K562 (cell line): ENCODE results near the gene MYOG.

ENCODE experiments used
- BMI1 ChIP-seq: fragments of 150-350 bp; IDR thresholded peaks from 2 replicates; pipeline ENCODE4 v1.6.1; 2014; ENCODE audit warnings: low read length
- CTCF ChIP-seq, 3 experiments: IDR thresholded peaks in 2 of 3; conservative IDR thresholded peaks in 1 of 3; 2 replicates each; pipeline ENCODE4 v1.5.1; 2011 to 2012; ENCODE audit warnings: low read length in 3 of 3, mild to moderate bottlenecking in 3 of 3, control low read depth in 2 of 3, improper control_type of control experiment in 1 of 3, inconsistent platforms in 1 of 3, low read depth in 1 of 3, mixed read lengths in 1 of 3, moderate library complexity in 1 of 3; ENCODE audit not compliant: insufficient read depth in 2 of 3
- JUNB ChIP-seq: fragments of 450-650 bp; formaldehyde crosslinking; conservative IDR thresholded peaks from 2 replicates; pipeline ENCODE4 v1.4.0; 2020; ENCODE audit warnings: mild to moderate bottlenecking
- KDM1A ChIP-seq, 2 experiments: fragments of 450-650 bp; IDR thresholded peaks; 2 replicates each; pipeline ENCODE4 v1.6.1; 2016; ENCODE audit warnings: mild to moderate bottlenecking in 2 of 2
- MAZ ChIP-seq, 2 experiments: fragments of 450-650 bp in 1 of 2; sonication (generic) in 1 of 2; formaldehyde crosslinking; IDR thresholded peaks in 1 of 2; conservative IDR thresholded peaks in 1 of 2; 2 replicates each; pipeline versions ENCODE4 v1.4.0 to v1.5.0; 2020; ENCODE audit warnings: mild to moderate bottlenecking in 1 of 2, missing genetic modification reagents in 1 of 2
- SREBF1 ChIP-seq: fragments of 150-350 bp; IDR thresholded peaks from 2 replicates; pipeline ENCODE4 v1.6.1; 2014; ENCODE audit warnings: antibody characterized with exemption, low read depth, low read length, borderline replicate concordance
- ZNF12 ChIP-seq: sonication (generic); formaldehyde crosslinking; IDR thresholded peaks from 2 replicates; pipeline ENCODE4 v1.4.0; 2020; ENCODE audit warnings: mild to moderate bottlenecking, missing genetic modification reagents

GRCh38 chr1:203045336-203045735 lies 40.5 kb downstream of the MYOG start:
- TF ChIP-seq SREBF1 (no peak), MAZ (CRISPR knock-in tag; conservative IDR thresholded peaks at IDR 0.05 in 1 of 2, IDR thresholded peaks at IDR 0.05 in 1 of 2) (no peak), KDM1A (IDR thresholded peaks at IDR 0.05) (no peak), JUNB (no peak), CTCF (IDR thresholded peaks at IDR 0.05 in 2 of 3, conservative IDR thresholded peaks at IDR 0.05 in 1 of 3; ENCODE audit: insufficient read depth in 2 of 3, low read depth in 1 of 3, low read length in 3 of 3) (no peak), BMI1 (no peak), ZNF12 (CRISPR knock-in tag) (no peak)
